ENCODE data around the gene MTMR2.

MTMR2 gene

DNA sequence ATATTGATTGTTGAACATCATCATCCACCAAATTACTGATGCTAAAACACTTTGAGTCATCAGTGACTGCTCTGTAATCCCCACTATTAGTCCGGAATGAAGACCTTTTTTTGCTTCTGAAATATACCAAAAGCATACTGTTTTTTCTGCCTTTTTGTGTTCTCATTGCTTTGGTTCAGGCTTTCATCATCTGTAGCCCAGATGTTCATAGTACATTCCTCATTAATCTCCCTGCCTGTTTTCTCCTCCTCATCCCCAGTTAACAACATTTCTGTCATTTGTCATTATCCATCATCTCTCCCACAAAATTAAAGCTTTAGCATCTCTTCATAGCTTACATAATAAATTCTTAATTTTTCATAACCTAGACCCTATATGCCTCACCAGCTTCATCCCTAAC, 124.4 kb downstream of the MTMR2 start:
- POLR2A ChIA-PET: no interaction called here
- TF ChIP-seq CTCF (IDR thresholded peaks at IDR 0.05; ENCODE audit: control extremely low read depth, extremely low read depth, low read depth, missing control alignments): no peak
- CTCF ChIA-PET: interaction anchor here (1.3 to 1.4 kb wide), 2 partner anchors 8 to 36 kb away, joined by 6 read pairs; no protein-coding TSS in a partner anchor
- no peak for DNase-seq (ENCODE audit: extremely low spot score)

DNA sequence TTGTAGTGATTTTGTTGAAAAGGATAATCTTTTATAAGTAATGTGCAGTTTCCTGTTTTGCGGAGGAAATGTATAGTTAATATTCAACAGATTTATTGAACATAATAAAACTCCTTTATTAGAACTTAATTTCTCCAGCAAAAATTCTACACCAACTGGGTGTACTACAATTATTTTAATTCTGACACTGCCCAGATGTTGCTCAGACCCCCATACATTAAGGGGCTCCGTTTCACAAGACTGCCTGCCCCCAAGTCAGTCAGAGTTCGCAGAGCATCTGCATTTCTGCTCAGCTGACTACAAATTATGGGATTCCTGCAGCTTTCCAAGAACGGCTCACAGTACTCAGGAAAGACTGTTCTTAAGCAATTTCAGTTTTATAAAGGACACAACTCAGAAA, 127.4 kb downstream of the MTMR2 start:
- TF ChIP-seq CTCF (IDR thresholded peaks at IDR 0.05; ENCODE audit: control extremely low read depth, extremely low read depth, low read depth, missing control alignments): no peak
- no peak for DNase-seq (ENCODE audit: extremely low spot score)
- POLR2A ChIA-PET: no interaction called here
- CTCF ChIA-PET: no interaction called here

- DNase-seq (ENCODE audit: extremely low spot score): no peak
- ChIA-PET POLR2A (no interaction called here), CTCF (interaction anchor here (1.1 kb wide), 1 partner anchor 11 kb away, joined by 3 read pairs; no protein-coding TSS in a partner anchor)
- no peak for TF ChIP-seq CTCF (IDR thresholded peaks at IDR 0.05; ENCODE audit: control extremely low read depth, extremely low read depth, low read depth, missing control alignments)
These were observed 128.1 kb downstream of the MTMR2 start for GRCh38 chr11:95795627-95796295.

DNA sequence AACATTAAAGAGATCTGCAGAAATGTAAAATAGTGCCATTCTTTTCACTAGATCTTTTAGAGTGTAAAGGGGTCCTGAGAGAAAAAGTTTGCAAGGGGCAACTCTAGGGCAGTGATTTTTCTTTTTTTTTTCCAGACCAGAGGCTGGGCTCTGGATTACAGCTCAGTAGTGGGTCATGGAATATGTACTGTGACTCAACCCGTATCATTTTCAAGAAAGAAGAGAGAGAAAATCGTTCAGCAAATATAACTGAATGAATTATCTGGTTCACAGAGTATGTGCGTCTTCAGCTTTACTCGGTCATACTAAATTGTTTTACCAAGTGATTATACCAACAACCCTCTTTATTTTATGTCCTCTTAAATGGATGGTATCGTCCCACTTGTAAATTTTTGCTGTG, 129.8 kb downstream of the MTMR2 start:
- no peak for DNase-seq (ENCODE audit: extremely low spot score)
- CTCF ChIA-PET: no interaction called here
- TF ChIP-seq CTCF (IDR thresholded peaks at IDR 0.05; ENCODE audit: control extremely low read depth, extremely low read depth, low read depth, missing control alignments): no peak
- POLR2A ChIA-PET: no interaction called here

DNA sequence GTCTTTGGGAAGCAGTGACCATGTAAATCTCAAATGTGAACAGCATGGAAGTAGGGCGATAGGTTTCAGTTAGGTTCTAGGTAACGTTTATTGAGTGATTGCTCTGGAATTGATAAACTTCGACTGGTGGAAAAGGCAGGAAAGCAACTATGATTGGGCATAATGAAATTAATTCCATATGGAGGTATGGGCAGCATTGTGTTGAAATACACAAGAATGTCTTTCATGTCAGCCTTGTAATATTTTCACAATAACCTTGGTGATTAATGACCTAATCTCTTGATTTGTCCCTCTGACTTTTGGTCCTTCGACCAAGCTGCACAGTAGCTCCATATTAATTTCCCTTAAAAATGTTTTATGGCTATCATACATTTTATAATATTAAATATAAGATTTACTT, 130.8 kb downstream of the MTMR2 start:
- ChIA-PET POLR2A (no interaction called here), CTCF (interaction anchor here (1.0 to 2.3 kb wide), 2 partner anchors 56 to 601 kb away, joined by 4 to 6 read pairs; no protein-coding TSS in a partner anchor)
- no peak for TF ChIP-seq CTCF (IDR thresholded peaks at IDR 0.05; ENCODE audit: control extremely low read depth, extremely low read depth, low read depth, missing control alignments)
- no peak for DNase-seq (ENCODE audit: extremely low spot score)

DNA sequence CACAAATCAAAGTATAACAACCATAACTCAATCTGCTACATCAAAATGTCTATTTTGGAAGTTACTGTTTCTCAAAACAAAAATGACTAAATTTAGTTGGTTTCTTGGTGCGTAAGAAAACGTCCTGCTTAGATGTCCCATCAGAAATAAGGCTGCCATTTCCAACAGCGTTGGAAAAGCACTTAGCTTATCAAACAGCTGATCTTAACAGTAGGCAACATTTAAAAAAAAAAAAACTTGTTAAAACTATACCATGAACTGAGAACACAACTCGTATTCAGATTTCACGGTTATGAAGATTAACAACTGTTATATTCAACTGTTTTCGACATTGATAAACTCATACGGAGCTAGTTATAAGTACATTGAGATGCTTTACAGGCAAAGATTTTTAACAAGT, 131.2 kb downstream of the MTMR2 start:
- ChIA-PET CTCF (interaction anchor here (1.0 to 2.3 kb wide), 3 partner anchors 14 to 601 kb away, joined by 3 to 6 read pairs (median 4); no protein-coding TSS in a partner anchor), POLR2A (no interaction called here)

More for the DNA sequence above, 131.2 kb downstream of the MTMR2 start:
- no peak for DNase-seq (ENCODE audit: extremely low spot score)
- TF ChIP-seq CTCF (IDR thresholded peaks at IDR 0.05; ENCODE audit: control extremely low read depth, extremely low read depth, low read depth, missing control alignments): no peak

All from GM10248 (cell line).